GM19372 (cell line): Measurements from ENCODE around the gene FAM120A.
"Not testable (repeated sequence)": the region's sequence is repeated elsewhere in the genome, so short reads cannot be mapped to it uniquely, and the experiment has no call there.

Experiments
- ATAC-seq: cut with Tn5 transposase; IDR thresholded peaks from one replicate; pipeline ENCODE4 v1.9.1; 2021; ENCODE audit warnings: mild to moderate bottlenecking, low read depth, moderate library complexity; ENCODE audit not compliant: unreplicated experiment

FAM120A gene

DNA sequence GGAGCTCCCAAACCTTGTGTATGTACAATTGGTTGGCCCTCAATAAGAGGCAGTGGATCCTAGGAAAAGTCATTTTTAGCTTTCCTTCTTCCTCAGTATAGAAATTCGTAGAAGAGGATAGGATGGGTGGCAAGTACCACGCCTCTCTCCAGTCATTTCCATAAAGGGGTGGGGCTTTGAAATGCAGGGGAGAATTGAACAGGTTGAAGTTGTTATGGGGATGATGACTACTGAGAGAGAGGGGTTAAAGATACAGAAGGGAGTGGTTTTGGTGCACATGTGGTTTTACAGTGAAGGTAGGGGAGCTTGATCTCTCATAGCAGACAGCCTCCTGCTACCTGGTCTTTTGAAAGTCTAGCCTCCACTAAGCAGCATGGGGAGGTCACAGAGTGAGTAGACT is 56.3 kb downstream of the FAM120A start:
- ATAC-seq: no peak

DNA sequence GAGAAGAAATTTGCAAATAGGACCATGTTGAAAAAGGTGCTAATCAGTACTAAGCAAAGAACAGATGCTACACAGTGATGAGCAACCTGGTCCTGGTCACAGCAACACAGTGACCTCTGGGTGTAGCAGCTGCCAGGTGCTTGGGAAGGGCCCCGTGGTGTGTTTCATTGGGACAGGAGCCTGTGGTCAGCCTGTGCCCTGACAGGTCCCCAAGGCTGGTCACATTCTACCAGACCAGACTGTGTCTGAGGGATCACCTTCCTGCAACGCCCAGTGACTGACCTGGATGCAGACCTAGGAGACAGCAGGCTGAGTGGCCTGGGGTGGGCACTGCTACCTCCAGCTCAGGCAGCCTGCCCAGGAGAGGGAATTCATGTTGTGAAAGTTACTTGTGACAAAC is 56.7 kb downstream of the FAM120A start:
- ATAC-seq: no peak

GRCh38 chr9:93509084-93509483 is 57.6 kb downstream of the FAM120A start:
- ATAC-seq: no peak

DNA sequence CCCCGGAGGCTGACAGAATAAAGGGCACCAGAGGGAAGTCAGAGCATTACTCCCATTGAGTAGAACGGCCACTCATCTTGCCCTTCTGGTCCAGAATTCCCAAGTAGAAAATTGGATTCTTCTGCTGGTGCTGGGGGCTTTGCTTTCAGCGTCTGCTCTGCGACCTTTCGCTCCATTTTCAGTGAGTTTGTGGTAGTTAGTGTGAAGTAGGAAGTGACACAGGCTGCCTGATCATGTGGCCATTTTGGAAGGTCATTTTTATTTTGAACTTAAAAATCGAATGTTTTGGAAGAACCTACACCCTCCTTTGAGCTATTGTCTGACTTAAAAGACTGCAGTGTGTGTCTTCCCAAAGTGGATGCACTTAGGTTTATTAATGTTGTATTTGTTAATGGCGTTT is 58.6 kb downstream of the FAM120A start:
- no peak for ATAC-seq

DNA sequence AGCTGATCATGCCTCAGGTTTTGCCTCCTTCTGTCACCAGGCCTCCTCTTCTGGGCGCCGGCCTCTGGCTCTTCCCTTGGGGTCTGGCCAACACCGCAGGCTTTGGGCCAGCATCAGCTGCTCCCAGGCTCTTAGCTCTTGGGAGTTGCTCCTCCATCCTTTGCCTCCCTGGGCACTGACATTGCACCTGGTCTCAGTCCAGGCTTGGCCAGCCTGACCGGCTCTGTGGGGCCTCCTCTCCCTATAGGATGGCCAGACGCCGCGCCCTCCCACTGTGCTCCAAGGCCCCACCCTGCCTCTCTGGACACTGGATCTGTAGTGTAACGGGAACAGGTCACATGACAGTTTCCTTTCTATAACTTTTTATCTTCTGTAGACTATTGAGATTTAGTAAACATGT is 59.7 kb downstream of the FAM120A start:
- not testable (repeated sequence) for ATAC-seq

DNA sequence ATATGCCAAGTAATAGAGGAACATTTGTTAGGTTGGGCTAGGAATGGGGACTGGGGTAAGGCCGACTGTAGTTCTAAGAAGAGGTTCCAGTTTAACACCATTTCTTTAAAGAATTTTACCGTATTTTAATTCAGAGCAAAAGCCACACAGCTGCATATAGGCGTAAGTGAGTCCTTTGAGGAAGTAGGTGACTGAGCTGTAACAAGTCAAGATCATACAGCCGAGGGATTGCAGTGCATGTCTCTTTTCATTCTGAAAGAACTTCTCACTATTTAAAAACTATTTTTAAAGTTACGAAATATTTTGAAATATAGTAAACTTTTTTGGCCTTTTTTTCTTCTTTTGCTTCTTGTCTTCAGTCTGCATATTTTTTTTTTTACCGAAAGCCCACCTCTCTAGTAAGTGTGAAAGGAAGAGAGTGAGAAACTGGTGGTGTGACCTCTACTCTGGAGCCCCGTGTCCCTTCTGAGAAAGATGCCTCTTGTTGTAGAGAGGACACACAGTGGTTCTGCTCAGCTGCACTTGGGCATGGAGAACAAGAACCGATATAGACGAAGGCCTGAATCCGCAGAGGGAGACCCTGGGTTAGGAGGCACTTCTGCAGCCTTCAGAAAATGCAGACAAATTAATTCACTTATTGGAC is 60.8 kb downstream of the FAM120A start:
- not testable (repeated sequence) for ATAC-seq

- ATAC-seq: no peak
Observed at GRCh38 chr9:93513606-93514005, 62.1 kb downstream of the FAM120A start.

GRCh38 chr9:93517331-93517730 is 65.8 kb downstream of the FAM120A start:
- no peak for ATAC-seq

DNA sequence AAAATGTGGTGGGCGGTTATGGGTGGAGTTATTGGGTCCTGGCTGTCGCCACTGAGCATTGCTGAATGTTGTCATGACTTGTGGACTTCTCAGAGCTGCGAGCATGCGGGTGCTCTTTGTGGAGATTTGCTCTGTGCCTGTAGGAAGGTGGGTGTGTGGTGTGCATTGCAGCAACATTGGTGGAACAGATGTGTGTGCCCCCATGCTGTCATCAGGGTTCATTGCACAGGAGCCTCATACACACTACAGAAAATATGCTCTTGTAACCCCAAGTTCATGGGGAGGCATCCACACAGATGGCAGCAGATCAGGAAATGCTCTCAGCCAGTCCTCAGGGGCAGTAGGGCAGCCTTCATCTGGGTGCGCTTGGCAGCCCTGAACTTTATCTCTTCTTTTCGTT is 69.0 kb downstream of the FAM120A start:
- no peak for ATAC-seq

- no peak for ATAC-seq
Observed at GRCh38 chr9:93522736-93523135, 71.3 kb downstream of the FAM120A start.

DNA sequence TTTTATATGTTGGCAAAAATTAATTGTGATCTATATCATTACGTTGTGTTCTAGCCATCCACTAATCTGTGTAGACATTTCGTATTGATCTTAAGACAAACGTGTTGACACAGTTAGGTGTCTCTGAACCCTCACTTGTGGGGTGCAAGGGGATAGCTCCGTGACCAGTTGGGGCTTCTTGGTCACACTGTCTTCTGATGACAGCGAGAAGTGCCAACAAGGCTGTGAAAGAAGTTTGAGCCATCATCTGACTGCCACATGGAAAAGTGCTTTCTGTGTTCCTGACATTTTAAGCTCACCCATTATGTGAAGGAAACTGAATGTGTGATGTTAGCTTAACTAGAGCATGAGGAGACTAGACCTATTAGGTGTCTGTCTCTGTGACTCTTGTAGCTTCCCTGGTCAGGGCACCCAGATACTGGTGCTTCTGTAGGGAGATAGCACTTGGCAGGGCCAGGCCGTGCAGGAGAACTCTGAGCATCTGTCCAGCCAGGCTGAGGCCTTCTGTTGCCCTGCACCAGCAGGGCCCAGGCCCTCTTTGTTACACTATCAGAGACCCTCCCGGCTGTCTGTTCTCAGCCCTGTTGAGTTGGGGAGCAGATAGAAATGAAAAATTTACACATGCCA is 72.1 kb downstream of the FAM120A start:
- no peak for ATAC-seq

DNA sequence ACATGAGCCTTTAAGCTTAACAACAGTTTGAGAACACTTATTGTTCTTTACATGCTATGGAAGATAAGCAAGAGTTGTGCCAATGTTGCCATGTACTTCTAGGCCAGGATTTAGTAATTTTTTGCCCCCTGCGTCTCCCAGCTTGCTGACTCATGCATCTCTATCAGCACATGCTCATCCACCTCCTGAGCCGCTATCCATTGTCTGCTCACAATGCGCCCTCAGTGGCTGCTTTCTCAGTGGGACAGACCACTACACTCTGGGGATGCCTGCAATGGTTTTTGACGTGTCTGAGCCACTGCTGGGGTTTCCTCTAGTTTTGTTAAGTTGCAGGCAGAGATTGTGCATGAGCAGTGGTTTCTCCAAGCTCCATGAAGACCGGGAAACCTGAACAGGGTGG is 74.0 kb downstream of the FAM120A start:
- no peak for ATAC-seq

- no peak for ATAC-seq
Observed at GRCh38 chr9:93531374-93531773, 79.9 kb downstream of the FAM120A start.

DNA sequence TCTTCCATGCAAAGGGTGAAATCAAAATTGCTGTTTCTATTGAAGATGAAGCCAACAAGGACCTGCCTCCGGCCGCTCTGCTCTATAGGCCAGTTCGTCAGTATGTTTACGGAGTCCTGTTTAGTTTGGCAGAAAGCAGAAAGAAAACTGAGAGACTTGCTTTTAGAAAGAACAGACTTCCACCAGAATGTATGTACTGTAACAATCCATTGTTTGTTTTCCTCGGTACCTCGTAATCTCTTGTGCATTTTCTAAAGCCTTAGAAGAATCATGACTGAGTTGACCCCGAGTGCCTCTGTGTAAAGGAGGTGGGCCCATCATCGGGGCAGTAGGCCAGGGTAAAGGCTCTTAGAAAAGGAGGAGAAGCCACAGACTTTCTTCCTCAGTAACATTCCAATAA is 80.7 kb downstream of the FAM120A start:
- no peak for ATAC-seq

- no peak for ATAC-seq
Observed at GRCh38 chr9:93533863-93534262, 82.4 kb downstream of the FAM120A start.

- ATAC-seq: no peak
Observed at GRCh38 chr9:93536167-93536566, 84.7 kb downstream of the FAM120A start.

DNA sequence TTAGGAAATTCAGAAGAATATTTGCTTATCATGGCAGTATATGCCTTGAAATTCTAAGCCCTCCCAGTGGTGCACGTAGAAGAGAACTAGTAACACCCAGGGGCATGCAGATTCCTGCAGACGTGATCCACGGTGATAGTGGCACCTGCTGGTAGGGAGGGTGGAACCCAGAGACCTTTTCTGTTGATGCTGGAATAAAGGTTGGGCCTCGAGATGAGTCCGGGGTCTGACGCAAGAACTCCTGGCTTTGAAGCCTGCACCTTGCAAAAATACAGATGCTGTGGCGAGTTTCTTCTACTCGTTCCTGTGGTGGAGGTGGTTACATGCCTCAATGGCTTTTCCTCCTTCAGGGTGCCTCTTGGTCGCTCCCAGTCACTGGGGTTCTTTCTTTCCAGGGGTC is 85.4 kb downstream of the FAM120A start:
- ATAC-seq: no peak

DNA sequence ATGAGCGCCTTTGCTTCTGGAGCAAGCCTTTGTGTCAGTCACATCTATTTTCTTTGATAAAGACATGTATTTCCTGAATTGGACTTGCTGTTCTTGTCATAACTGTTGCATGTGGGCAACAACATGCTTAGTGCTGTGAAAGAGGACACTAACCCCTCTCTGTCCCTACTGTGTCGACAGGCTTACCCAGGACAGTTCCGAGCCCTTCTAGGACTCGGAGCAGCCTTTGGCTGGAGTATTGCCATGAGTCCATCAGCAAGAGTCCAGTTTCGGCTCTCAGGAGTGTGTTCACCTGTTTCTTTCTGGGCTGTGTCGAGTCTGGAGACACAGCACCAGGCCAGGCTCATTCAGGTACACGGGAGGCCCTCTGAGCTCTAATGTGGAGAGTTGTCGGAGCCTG is 88.8 kb downstream of the FAM120A start:
- no peak for ATAC-seq

- ATAC-seq: no peak
Observed at GRCh38 chr9:93541005-93541404, 89.5 kb downstream of the FAM120A start.

- ATAC-seq: no peak
Observed at GRCh38 chr9:93541581-93542349, 90.3 kb downstream of the FAM120A start.

- no peak for ATAC-seq
Observed at GRCh38 chr9:93543117-93543516, 91.6 kb downstream of the FAM120A start.

GRCh38 chr9:93546356-93546755 is 94.9 kb downstream of the FAM120A start:
- no peak for ATAC-seq
